Activated CD4-positive, alpha-beta T cell treated with anti-CD3 and anti-CD28 coated beads, Interleukin-2, amount 50 U/mL, for 48 hours (primary cell): ENCODE results near the gene ABCF3.

Experiments
- DNase-seq, 2 experiments: peaks; one replicate each; pipeline ENCODE4 v3.0.0-alpha.2; 2020

The ABCF3 gene

GRCh38 chr3:184234671-184235380 lies 48.8 kb downstream of the ABCF3 start:
- DNase-seq: no peak

DNA sequence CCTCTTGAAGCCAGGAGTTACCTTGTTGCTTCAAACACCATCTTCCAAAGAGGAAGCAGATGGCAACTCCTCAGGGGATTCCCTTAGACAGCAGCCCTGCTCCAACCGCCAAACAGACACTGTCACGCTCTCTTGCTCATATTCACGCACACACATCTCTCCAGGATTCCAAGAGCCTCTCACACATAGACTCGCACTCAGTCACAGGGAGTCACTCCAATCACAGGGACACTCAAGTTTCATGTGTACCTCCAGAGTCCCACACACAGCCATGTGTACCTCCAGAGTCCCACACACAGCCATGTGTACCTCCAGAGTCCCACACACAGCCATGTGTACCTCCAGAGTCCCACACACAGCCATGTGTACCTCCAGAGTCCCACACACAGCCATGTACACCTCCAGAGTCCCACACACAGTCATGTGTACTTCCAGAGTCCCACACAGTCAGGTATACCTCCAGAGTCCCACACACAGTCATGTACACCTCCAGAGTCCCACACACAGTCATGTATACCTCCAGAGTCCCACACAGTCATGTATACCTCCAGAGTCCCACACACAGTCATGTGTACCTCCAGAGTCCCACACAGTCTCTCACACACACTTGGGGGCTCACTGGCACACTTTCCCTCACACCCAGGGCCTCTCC lies 49.5 kb downstream of the ABCF3 start:
- no peak for DNase-seq

DNA sequence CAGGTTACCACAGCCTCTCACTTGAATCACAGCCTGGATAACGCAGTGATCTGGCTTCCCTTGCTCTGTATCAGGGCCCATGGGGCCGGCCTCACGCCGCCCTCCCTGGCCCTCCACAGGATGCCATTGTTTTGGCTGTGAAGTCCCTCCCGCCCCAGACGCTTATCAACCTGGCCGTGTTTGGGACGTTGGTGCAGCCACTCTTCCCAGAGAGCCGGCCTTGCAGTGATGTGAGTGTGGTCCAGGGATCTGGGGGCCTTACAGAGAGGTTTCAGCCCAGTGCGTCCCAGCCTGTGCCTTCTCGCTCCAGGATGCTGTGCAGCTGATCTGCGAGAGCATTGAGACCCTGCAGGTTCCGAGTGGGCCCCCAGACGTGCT lies 50.0 kb downstream of the ABCF3 start:
- no peak for DNase-seq

GRCh38 chr3:184236636-184237035 lies 50.6 kb downstream of the ABCF3 start:
- no peak for DNase-seq

GRCh38 chr3:184237211-184237610 lies 51.2 kb downstream of the ABCF3 start:
- no peak for DNase-seq

- DNase-seq: no peak
These were observed 51.8 kb downstream of the ABCF3 start for GRCh38 chr3:184237807-184238206.

DNA sequence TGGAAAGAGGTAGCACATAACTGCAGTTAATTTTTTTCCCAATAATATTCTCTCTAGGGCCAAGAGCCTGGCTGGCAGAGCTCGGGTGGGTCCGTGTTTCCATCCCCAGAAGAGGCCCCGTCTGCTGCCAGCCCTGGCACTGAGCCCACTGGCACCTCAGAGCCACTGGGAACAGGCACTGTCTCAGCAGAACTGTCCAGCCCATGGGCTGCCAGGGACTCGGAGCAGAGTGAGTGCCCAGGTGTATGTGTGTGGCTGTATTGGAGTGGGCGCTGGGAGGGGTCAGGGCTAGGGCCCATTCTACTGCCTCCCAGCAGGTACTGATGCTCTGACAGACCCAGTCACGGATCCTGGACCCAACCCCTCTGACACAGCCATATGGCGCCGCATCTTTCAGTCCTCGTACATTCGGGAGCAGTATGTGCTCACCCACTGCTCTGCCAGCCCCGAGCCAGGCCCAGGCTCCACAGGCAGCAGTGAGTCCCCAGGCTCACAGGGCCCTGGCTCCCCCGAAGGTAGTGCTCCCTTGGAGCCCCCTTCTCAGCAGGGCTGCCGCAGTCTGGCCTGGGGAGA lies 52.3 kb downstream of the ABCF3 start:
- DNase-seq: no peak

DNA sequence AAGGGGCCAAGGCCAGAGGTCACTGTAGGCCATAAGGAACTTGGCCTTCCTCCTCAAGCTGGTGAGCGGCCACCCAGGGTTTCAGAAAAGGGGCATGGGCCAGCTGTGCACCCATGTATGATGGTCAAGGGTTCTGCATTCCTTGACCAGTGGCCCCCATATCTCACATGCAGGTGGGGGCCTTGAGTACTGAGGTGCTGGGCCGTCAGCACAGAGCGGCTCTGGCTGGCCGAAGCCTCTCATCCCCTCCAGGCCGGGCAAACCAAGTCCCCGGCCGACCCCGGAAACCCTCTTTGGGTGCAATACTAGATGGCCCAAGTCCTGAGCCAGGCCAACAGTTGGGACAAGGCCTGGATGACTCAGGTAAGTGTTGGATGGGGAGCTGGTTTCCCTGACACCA lies 53.2 kb downstream of the ABCF3 start:
- no peak for DNase-seq

DNA sequence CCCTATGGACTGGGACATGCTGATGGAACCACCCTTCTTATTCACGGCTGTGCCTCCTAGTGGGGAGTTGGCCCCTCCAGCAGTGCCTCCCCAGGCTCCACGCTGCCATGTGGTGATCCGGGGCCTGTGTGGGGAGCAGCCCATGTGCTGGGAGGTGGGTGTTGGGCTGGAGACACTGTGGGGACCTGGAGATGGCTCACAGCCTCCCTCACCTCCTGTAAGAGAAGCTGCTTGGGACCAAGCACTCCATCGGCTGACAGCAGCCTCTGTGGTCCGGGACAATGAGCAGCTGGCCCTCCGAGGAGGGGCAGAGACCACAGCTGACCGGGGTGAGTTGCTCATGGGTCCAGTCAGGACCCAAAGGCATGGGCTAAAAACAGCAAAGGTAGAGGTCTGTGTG lies 53.7 kb downstream of the ABCF3 start:
- DNase-seq: no peak

GRCh38 chr3:184240384-184241140 lies 54.6 kb downstream of the ABCF3 start:
- DNase-seq: no peak

DNA sequence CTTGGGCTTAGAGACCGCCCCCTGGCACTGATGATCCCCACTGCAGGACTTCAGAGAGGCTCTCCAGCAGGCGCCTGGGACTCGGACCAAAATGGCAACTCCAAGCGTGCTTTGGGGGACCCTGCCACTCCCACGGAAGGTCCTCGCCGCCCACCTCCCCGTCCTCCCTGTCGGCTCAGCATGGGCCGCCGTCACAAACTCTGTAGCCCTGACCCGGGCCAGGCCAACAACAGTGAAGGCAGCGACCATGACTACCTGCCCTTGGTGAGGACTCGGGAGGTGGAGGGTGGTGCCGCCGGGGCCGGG lies 55.1 kb downstream of the ABCF3 start:
- no peak for DNase-seq

GRCh38 chr3:184241447-184242296 lies 55.7 kb downstream of the ABCF3 start:
- DNase-seq: no peak

DNA sequence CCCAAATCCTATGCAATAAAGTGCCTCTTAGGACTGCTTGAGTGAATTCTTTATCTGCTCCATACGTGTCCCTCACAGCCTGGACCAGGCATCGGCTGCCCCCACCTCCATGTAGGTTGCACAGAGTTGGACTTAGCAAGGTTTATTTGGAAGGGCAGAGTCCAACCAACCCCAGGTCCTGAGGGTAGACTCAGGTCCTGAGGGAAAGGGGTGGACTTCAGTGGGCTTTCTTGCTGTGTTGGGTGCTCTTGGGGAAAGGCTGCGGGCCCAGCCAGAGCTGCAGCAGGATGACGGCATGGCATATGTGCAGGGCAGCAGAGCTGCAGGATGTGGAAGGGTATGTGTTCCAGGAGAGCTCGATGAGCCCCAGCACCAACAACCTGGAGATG lies 56.3 kb downstream of the ABCF3 start:
- DNase-seq: no peak
